K562 (cell line): ENCODE measurements around the gene HSPA1L. TPM values are rescaled to one million over a fixed set of nuclear protein-coding genes. Genes with fewer than 3 reads are reported as not detected.

Experiments used
- ATF1 ChIP-seq, 2 experiments: fragments of 450-650 bp in 1 of 2; IDR thresholded peaks; 2 replicates each; pipeline ENCODE4 v1.6.1; 2016; ENCODE audit warnings: missing compliant biosample characterization in 1 of 2, missing genetic modification characterization in 1 of 2
- CBX1 ChIP-seq: sonication (generic); IDR thresholded peaks from 2 replicates; pipeline ENCODE4 v1.6.1; 2016; ENCODE audit warnings: antibody characterized with exemption, low read depth, mild to moderate bottlenecking
- CREM ChIP-seq: IDR thresholded peaks from 2 replicates; pipeline ENCODE4 v1.6.1; 2014; ENCODE audit warnings: antibody characterized with exemption, low read depth
- E2F3 ChIP-seq: fragments of 250-450 bp; sonication (Bioruptor Pico); IDR thresholded peaks from 2 replicates; pipeline ENCODE4 v1.4.0; 2020; ENCODE audit warnings: mild to moderate bottlenecking
- GABPB2 ChIP-seq: fragments of 250-450 bp; sonication (Bioruptor Pico); conservative IDR thresholded peaks from 2 replicates; pipeline ENCODE4 v1.5.1; 2021; ENCODE audit warnings: mild to moderate bottlenecking
- GATAD2A ChIP-seq: fragments of 450-650 bp; IDR thresholded peaks from 2 replicates; pipeline ENCODE4 v1.6.1; 2017
- MNT ChIP-seq, 2 experiments: fragments of 450-650 bp; conservative IDR thresholded peaks; 2 replicates each; pipeline ENCODE4 v1.6.1; 2017; ENCODE audit warnings: mild to moderate bottlenecking in 2 of 2, moderate library complexity in 2 of 2
- NR2C1 ChIP-seq, 2 experiments: fragments of 450-650 bp; IDR thresholded peaks; 2 replicates each; pipeline ENCODE4 v1.6.1; 2017; ENCODE audit warnings: mild to moderate bottlenecking in 2 of 2, antibody characterized with exemption in 1 of 2, inconsistent platforms in 1 of 2, missing compliant biosample characterization in 1 of 2, missing genetic modification characterization in 1 of 2
- RB1 ChIP-seq: fragments of 450-650 bp; IDR thresholded peaks from 2 replicates; pipeline ENCODE4 v1.6.1; 2017; ENCODE audit warnings: low read depth, mild to moderate bottlenecking
- RBM14 ChIP-seq: fragments of 200-400 bp; formaldehyde crosslinking; IDR thresholded peaks from 2 replicates; pipeline ENCODE4 v1.6.1; 2018; ENCODE audit warnings: low read depth, mild to moderate bottlenecking, low read length, moderate library complexity, borderline replicate concordance; ENCODE audit not compliant: insufficient read depth
- SMAD4 ChIP-seq: fragments of 250-450 bp; sonication (Bioruptor Pico); conservative IDR thresholded peaks from 2 replicates; pipeline ENCODE4 v1.8.0; 2021; ENCODE audit warnings: inconsistent platforms, mild to moderate bottlenecking, moderate library complexity
- TCF3 ChIP-seq: sonication (generic); formaldehyde crosslinking; IDR thresholded peaks from 2 replicates; pipeline ENCODE4 v1.4.0; 2020; ENCODE audit warnings: mild to moderate bottlenecking, missing genetic modification reagents
- THAP7 ChIP-seq: fragments of 250-450 bp; sonication (Bioruptor Pico); IDR thresholded peaks from 2 replicates; pipeline ENCODE4 v1.5.0; 2021
- YY1 ChIP-seq, 3 experiments: IDR thresholded peaks; 2 replicates each; pipeline ENCODE4 v1.6.1; 2011; ENCODE audit warnings: low read length in 2 of 3, mild to moderate bottlenecking in 2 of 3, moderate library complexity in 2 of 3, borderline replicate concordance in 1 of 3, control low read depth in 1 of 3, low read depth in 1 of 3; ENCODE audit not compliant: insufficient read depth in 3 of 3, insufficient replicate concordance in 2 of 3, control insufficient read depth in 1 of 3, insufficient read length in 1 of 3; ENCODE audit errors: extremely low read depth in 1 of 3
- ZBTB12 ChIP-seq: fragments of 250-450 bp; sonication (Bioruptor Pico); IDR thresholded peaks from 2 replicates; pipeline ENCODE4 v1.4.0; 2020
- polyA plus RNA-seq, 8 experiments: library from polyadenylated mRNA; depleted of rRNA in 4 of 8; stranded (reverse) in 5 of 8; unstranded in 3 of 8; fragments of >200 nt; fragmentation: Nextera tagmentation in 2 of 8; fragmentation: Illumina TruSeq in 1 of 8; extraction: Ambion mirVana in 2 of 8; extraction: Trizol in 1 of 8; gene quantifications; 2 replicates each; pipeline versions ENCODE4 v1.2.1 to v1.2.3, GENCODE V29; 2011 to 2014; ENCODE audit warnings: inconsistent platforms in 1 of 8, missing spikeins in 1 of 8
- total RNA-seq, 7 experiments: library from RNA; depleted of rRNA in 6 of 7; stranded (reverse); fragments of >200 nt in 6 of 7; fragmentation: Illumina TruSeq in 2 of 7; extraction: Trizol in 2 of 7; gene quantifications; 2 replicates each; pipeline versions ENCODE4 v1.2.1 to v1.2.3, GENCODE V29; 2011 to 2021; ENCODE audit warnings: low replicate concordance in 1 of 7
- TF ChIP-seq, protein P1 (sequence below): fragments of 200-800 bp; sonication (Bioruptor generic); IDR thresholded peaks from 2 replicates; pipeline ENCODE4 v1.6.1; 2017; ENCODE audit warnings: missing genetic modification characterization, missing compliant biosample characterization
- TF ChIP-seq, protein P2 (sequence below): fragments of 200-800 bp; sonication (Bioruptor generic); IDR thresholded peaks from 2 replicates; pipeline ENCODE4 v1.6.1; 2017; ENCODE audit warnings: missing genetic modification characterization, missing compliant biosample characterization
- TF ChIP-seq, protein P3 (sequence below): fragments of 450-650 bp; IDR thresholded peaks from 2 replicates; pipeline ENCODE4 v1.6.1; 2016; ENCODE audit warnings: antibody characterized with exemption

HSPA1L gene
- total and polyA plus RNA-seq, 9 of the 15 experiments (the other 6 are each of a cell fraction or from before 2014, with no cell fraction given), result 0.14 to 2.1 (median 1.3) TPM

GRCh38 chr6:31776989-31777666 is 38.0 kb downstream of the HSPA1L start, which contains the start of gene VWA7 (continued):
- TF ChIP-seq, protein P1, sequence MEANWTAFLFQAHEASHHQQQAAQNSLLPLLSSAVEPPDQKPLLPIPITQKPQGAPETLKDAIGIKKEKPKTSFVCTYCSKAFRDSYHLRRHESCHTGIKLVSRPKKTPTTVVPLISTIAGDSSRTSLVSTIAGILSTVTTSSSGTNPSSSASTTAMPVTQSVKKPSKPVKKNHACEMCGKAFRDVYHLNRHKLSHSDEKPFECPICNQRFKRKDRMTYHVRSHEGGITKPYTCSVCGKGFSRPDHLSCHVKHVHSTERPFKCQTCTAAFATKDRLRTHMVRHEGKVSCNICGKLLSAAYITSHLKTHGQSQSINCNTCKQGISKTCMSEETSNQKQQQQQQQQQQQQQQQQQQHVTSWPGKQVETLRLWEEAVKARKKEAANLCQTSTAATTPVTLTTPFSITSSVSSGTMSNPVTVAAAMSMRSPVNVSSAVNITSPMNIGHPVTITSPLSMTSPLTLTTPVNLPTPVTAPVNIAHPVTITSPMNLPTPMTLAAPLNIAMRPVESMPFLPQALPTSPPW, result peak; percentile 99
- peak; percentile 94 for TF ChIP-seq SMAD4 (CRISPR knock-in tag)
- no peak; the same call in 1 of the 2 replicates for TF ChIP-seq ATF1 (CRISPR knock-in tag; IDR thresholded peaks at IDR 0.05)
- TF ChIP-seq ATF1 (tag; IDR thresholded peaks at IDR 0.05), result peak; percentile 97
- no peak for TF ChIP-seq THAP7 (CRISPR knock-in tag)
- TF ChIP-seq, protein P2, sequence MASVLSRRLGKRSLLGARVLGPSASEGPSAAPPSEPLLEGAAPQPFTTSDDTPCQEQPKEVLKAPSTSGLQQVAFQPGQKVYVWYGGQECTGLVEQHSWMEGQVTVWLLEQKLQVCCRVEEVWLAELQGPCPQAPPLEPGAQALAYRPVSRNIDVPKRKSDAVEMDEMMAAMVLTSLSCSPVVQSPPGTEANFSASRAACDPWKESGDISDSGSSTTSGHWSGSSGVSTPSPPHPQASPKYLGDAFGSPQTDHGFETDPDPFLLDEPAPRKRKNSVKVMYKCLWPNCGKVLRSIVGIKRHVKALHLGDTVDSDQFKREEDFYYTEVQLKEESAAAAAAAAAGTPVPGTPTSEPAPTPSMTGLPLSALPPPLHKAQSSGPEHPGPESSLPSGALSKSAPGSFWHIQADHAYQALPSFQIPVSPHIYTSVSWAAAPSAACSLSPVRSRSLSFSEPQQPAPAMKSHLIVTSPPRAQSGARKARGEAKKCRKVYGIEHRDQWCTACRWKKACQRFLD (CRISPR knock-in tag), result peak; percentile 93
- peak in 1 of 3 experiments; percentile 68 for TF ChIP-seq YY1 (IDR thresholded peaks at IDR 0.05; ENCODE audit: borderline replicate concordance in 1 of 3, control insufficient read depth in 1 of 3, extremely low read depth in 1 of 3, insufficient read depth in 3 of 3, insufficient read length in 1 of 3, insufficient replicate concordance in 2 of 3, low read depth in 1 of 3, low read length in 2 of 3)
- peak; percentile 67 for TF ChIP-seq E2F3 (CRISPR knock-in tag)
- TF ChIP-seq GATAD2A, result peak; percentile 97
- TF ChIP-seq ZBTB12 (CRISPR knock-in tag), result peak; percentile 82
- TF ChIP-seq GABPB2, result 0 out of 2 replicates have a peak, but pooled peaks have one; percentile 29
- peak; percentile 72 for TF ChIP-seq TCF3 (CRISPR knock-in tag)
- 0 out of 2 replicates have a peak, but pooled peaks have one; percentile 26 for TF ChIP-seq RBM14
- peak; percentile 85; the same call in 1 of the 2 replicates for TF ChIP-seq CBX1
- no peak for TF ChIP-seq NR2C1 (IDR thresholded peaks at IDR 0.05)
- peak; percentile 77 for TF ChIP-seq NR2C1 (tag; IDR thresholded peaks at IDR 0.05)
- TF ChIP-seq, protein P3, sequence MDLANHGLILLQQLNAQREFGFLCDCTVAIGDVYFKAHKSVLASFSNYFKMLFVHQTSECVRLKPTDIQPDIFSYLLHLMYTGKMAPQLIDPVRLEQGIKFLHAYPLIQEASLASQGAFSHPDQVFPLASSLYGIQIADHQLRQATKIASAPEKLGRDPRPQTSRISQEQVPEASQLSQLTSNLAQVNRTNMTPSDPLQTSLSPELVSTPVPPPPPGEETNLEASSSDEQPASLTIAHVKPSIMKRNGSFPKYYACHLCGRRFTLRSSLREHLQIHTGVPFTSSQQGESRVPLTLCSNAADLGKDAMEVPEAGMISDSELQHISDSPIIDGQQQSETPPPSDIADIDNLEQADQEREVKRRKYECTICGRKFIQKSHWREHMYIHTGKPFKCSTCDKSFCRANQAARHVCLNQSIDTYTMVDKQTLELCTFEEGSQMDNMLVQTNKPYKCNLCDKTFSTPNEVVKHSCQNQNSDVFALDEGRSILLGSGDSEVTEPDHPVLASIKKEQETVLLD, result peak; percentile 94
- peak; percentile 99 for TF ChIP-seq CREM
- TF ChIP-seq RB1, result peak; percentile 90
- TF ChIP-seq MNT (conservative IDR thresholded peaks at IDR 0.05), result no peak
